ENCODE data around the gene ZFHX3.
"Not testable (repeated sequence)": the region's sequence is repeated elsewhere in the genome, so short reads cannot be mapped to it uniquely, and the experiment has no call there.

The ZFHX3 gene

DNA sequence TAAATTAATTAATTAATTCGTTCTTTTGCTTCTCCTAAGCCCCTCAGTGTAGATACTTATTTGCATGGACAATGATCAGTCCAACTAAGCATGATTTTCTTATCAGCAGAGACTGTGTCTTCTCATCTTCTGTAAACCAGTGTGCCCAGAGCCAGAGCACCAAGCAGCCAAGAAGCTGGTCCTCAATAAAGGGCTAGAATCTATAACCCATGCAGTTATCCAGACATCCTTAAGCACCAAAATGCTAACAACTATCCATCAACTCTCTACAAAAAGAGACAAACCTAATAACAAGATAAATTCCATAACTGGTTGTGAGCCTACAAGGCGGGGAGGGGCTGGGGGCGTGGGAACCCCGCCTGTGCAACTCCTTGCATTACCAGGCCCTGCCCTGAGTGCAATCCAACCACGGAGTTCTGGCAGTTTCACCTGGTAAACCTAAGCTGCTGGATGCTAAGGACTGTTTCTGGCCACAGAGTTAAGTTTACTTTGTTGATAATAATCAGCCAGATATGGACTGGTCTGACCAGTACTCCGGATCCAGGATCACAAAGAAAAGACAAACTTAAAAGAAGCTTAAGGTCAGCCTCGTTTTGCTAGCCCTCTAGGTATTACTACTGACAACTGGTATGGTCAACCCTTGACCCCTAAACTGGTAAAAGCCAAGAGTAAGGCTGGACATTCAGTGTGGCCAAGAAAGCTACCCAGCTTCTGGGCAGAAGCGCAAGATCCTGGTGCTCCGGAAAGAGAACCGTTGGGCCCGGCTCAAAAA lies 51.5 kb downstream of the ZFHX3 start:
- no peak for DNase-seq (ENCODE audit: low read depth in 2 of 2)

DNA sequence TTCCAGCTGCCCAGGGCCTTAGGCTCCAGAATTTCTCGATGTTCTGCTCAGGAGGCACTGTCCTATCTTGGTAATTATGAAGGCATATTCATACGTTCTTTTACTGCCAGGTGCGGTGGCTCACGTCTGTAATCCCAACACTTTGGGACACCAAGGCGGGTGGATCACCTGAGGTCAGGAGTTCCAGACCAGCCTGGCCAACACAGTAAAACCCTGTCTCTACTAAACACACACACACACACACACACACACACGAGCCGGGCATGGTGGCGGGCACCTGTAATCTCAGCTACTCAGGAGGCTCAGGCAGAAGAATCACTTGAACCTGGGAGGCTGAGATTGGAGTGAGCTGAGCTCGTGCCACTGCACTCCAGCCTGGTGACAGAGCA lies 52.1 kb downstream of the ZFHX3 start:
- DNase-seq (ENCODE audit: low read depth in 2 of 2): not testable (repeated sequence)

DNA sequence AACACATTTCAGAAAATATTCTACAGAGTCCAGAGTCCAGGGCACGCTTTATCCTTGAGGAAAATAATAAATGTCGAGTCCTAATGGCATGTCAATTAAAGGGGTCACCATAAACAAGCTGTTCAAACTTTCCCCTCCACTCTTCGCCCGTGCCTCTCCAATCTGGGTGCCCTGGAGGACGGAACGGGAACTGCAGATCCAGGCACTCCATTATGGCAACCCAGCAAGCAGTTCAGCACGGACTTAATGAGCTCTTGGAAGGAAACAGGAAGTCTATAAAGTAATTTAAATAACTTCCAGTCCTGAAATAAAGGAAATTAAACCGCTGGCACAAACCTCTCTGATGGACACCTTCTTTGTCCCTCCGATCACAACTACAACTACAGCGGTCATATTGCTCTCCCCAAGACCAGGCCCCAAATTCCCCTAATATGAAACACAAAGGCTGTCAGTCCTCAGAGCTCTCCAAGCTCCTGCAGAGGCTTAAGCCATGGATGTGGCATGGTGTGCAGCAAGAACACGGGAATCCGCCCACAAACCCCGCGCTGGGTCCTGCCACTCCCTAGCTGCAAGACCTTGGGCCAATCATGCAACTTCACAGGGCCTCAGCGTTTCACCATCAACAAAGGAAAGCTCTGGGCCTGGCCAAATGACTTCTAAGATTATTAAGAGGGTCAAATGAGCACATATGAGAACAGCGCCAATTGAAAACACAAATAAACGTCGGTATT lies 52.6 kb downstream of the ZFHX3 start:
- no peak for DNase-seq (ENCODE audit: low read depth in 2 of 2)

DNA sequence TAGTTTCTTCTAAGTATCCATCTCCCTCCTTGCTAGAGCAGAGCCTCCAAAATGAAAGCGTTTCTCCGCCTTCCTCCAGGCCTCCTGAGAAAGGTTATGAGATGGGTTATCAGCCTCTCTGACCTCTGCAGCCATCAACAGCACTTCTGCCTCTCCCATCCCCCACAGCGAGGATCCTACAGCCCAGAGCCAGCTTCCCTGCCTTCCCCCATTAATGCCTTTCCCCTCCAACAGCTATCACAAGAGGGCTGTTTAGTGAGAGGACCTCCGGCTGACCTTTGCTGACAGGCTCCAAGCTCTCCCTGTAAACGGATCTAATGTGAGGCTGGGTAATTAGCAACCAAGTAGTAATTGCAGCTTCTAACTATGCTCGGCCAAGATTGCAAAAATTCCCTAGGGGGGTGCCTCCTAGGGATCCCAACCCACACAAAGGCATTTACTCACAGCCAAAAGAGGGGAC lies 55.8 kb downstream of the ZFHX3 start:
- DNase-seq (ENCODE audit: low read depth in 2 of 2): no peak

DNA sequence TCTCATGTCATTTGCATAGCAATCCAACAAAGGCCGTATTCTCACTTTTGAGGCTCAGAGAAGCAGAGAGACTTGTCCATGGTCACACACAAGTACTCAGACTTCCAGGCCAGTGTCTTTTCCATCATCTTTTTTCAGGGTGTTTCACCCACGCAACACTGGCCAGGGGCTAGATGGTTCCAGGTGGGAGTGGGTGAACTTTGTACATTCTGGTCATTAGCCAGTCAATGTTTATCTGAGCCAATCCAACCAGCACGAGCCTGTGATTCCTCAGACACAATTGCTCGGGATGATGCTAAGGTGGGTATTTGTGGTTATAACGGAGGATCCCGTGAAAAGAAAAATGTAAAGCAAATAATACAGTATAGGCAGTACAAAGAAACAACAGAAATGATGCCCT lies 56.3 kb downstream of the ZFHX3 start:
- DNase-seq (ENCODE audit: low read depth in 2 of 2): no peak

DNA sequence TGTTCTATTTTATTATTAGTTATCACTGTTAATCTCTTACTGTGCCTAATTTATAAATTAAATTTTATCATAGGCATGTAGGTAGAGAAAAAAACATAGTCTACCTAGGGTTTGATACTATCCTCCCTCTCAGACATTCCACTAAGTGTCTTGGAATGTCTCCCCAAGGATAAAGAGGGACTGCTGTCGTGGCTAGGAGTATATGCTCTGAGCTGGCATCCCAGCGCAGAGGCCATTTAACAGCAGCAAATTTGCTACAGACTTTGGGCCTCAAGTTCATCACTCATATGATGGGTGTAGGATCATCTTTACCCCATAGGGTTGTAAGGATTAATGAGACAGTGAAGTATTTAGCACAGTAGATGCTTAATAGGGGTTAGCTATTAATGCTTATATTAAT lies 56.7 kb downstream of the ZFHX3 start:
- no peak for DNase-seq (ENCODE audit: low read depth in 2 of 2)

DNA sequence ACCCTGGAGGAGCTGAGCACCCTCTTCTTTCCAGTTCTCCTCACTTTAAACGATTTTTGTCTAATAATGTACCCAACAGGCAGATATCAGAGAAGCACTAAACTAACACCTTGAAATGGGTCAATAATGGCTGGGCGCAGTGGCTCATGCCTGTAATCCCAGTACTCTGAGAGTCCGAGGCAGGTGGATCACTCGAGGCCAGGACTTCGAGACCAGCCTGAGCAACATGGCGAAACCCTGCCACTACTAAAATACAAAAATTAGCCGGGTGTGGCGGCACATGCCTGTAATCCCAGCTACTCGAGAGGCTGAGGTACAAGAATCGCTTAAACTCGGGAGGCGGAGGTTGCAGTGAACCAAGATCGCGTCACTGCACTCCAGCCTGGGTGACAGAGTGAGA lies 57.4 kb downstream of the ZFHX3 start:
- no peak for DNase-seq (ENCODE audit: low read depth in 2 of 2)

DNA sequence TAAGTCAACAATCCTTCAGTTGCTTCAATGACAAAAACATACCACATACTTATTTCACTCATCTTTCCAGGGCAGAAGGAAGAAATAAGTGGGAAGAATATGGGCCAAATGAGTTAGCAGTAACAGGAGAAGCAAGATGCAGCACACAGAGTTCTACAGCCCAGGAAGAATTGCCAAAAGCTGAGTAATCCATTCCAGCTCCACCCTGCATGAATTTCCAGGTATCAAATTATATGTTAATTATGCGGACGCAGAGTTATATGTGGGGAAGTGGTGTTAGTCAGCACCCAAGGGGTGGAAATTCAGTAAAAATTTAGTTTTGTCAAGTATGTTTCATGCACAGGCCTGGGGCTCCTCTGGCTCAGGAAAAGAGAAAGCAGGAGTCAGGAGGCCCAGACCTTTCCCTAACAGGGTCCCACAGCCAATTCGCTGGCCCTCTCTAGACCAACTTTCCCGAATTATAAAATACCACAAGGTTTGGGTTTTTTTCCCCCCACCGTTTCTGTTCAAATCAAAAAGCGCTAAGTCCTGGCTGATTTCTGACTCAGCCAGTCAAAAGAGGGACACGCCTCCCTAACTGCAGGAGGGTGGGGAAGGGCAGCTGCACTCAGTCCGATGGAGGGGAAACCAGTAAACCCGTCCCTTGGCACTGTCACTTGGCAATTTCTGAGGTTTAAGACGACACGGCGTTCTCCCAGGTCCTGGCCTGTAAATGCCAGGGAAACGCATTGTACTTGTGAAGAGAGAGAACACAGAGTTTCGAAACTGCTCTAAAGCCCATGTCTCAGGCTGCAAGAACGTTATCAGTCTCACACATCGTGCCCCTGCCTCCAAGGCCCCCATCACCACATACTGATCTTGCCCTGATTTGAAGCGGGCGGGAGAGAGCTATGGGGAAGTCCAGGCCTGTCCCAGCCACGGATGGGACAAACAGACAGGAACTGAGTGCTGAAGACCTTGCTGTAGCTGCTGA lies 58.1 kb downstream of the ZFHX3 start:
- no peak for DNase-seq (ENCODE audit: low read depth in 2 of 2)

DNA sequence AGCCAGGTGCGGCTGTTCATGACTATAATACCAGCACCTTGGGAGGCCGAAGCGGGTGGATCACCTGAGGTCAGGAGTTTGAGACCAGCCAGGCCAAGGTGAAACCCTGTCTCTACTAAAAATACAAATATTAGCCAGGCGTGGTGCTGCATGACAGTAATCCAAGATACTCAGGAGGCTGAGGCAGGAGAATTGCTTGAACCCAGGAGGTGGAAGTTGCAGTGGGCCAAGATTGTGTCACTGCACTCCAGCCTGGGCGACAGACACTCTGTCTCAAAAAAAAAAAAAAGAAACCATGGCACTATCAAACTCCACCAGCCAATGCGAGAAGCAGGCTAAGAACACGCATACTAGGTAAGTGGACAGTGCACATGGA lies 58.7 kb downstream of the ZFHX3 start:
- not testable (repeated sequence) for DNase-seq (ENCODE audit: low read depth in 2 of 2)

DNA sequence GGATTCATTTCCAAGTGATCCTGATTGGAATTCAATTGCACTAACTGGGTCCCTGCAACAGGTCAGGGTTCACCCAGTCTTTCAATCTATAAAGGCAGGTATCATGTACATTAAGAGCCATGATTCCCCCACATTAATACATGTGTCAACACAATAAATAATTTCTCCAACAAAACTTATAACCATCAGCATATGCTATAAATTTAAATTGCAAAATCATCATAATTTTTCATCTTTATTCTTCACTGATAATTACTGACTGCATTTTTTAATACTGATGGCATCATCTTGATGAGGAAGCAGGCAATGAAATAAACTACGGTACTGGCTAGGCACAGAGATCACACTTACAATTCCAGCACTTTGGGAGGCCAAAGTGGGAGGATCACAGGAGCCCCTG lies 59.4 kb downstream of the ZFHX3 start:
- DNase-seq (ENCODE audit: low read depth in 2 of 2): no peak

DNA sequence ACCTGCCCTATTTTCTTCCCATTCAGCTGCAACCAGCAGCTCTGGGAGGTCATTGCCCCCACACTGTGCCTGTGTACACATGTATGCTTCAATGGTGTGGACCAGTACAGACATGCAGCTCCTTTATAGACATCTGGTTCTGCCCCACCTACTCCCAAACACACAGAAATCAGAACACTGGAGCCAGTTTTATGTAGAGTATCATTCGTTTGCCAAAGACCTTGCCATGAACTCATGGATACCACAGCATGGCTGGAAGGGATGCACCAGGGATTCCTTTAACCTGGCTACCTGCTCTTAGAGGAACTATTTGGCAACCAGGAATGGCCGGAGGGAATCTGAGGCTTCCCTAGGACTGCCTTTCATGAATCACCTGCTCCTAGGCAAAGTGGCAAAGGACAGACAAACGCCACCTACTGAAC lies 60.4 kb downstream of the ZFHX3 start:
- DNase-seq (ENCODE audit: low read depth in 2 of 2): no peak

DNA sequence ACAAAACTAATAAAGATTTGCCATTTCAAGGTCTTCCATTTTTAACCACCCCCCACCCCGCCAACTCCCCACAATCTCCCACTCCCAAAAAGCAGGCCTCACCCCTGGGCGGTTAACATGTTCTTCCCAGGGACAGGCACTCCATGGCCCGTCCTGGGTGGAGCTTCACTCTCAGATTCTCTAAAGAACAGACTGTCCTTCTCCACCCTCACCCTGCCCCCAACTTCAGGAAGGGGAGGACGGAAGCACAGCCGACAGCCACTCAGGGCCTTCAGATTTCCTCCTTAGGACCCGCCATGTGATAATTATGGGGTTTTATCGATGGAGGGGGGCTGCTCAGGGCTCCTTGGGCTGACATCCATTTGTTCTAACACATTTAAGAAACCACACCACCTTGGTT lies 61.9 kb downstream of the ZFHX3 start:
- DNase-seq (ENCODE audit: low read depth in 2 of 2): no peak

DNA sequence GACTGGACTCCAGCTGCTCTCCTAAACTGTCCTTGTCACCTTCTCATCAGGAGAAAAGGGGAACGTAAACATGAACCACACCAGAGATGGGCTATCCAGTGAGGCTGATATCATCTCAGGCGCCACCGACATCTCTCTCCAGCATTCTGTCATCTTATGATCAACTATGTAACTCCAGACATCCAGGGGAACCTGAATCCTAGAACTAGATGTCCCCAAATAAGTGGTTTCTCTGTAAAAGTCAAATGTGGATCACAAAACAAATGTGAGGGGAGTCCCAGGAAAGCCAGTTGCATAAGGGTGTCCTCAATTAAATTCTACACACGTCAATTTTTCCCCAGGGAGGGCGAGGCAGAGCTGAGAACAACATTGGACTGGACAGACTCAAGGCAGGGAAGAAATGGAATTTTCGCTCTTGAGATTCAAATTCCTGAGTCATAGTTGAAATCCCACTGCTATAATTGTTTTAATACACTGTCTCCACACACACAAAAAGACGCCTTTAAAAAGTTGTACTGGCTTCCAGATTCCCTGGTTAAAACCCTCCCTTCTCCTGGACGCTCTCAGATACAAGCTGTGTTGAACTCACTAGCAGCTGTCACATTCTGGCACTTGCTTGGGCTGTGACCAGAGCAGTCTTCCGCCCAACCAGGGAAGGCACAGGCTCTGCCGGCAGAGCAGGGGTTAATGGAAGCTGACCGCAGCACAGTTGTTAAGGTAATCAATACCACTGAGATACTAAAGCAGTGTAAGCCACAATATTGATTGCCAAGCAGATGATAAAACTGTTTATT lies 62.6 kb downstream of the ZFHX3 start:
- DNase-seq (ENCODE audit: low read depth in 2 of 2): no peak

DNA sequence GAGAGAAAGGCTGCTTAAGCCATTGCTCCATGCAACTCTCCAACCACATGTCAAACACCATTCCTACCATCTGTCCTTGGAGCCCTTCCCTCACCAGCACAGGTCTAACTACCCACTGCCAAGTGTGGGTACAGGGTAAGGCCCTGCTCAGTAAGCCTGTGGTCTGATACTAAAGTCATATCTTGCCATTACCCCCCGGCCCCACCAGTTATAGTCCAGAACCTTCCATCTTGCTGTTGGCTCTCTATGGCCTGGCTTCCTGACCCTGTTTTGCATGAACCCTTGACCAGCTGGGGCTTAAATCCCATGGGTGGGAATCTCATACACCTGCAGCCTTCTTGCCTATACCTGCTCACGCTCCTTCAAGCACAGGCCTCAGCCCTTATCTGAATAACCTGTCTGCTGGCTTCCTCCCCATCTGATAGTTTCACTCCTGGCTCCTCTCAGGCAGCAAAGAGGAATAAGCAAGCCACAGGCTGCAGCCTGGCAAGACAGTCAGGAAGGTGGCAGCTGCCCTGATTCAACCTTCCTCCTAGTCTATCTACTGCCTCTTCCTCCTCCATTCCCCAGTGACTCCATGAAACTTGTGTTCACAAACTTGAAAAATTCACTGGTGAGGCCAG lies 64.1 kb downstream of the ZFHX3 start:
- DNase-seq (ENCODE audit: low read depth in 2 of 2): no peak

DNA sequence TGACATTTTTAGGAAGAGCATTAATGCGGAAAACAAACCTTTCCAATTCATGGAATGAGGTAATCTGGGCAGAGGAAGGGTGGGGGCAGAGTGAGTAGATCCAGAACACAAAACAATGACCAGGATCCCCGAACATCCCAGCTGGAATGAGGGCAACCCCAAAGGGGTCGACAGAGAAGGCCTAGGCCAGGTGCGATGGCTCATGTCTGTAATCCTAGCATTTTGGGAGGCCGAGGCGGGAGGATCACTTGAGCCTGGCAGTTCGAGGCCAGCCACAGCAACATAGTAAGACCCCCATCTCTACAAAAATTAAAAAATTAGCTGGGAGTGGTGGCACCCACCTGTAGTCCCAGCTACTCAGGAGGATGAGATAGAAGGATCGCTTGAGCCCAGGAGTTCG lies 64.7 kb downstream of the ZFHX3 start:
- no peak for DNase-seq (ENCODE audit: low read depth in 2 of 2)

DNA sequence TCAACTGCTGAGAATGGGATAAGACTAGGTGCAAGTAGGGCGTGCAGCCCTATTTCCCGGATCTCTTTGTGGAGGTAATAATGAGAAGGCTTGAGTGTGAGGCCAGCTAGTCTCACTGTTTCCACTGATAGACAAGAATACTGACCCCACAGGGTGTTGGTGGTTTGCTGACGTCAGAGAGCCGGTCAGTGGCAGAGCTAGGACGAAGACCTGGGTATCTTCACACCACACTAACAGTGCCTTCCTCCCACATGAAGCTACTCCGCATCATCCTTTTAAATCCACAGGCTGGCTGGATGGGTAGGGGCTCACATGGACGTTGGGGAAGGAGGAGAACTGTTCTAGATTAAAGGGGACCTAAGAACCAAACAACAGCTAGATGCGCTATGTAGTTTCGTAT lies 68.0 kb downstream of the ZFHX3 start:
- DNase-seq (ENCODE audit: low read depth in 2 of 2): no peak

DNA sequence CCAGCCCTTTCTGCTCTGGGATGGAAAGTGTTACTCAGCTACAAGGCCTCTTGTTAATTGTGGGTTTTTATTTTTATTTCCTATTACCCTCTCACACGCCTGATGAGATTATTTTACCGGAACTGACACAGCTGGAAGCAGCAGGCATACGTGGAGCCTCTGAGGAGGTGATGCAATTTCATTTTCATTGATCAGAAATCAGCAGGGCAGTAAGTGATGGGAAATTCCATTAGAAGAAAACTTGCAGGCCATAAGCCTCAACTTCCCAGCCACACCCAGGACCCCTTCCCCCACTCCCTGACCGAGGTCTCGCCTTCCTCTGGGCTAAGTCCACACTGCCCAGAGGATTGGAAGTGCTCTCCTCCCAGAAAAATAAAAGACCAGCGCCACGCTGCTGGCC lies 69.7 kb downstream of the ZFHX3 start:
- DNase-seq (ENCODE audit: low read depth in 2 of 2): no peak

DNA sequence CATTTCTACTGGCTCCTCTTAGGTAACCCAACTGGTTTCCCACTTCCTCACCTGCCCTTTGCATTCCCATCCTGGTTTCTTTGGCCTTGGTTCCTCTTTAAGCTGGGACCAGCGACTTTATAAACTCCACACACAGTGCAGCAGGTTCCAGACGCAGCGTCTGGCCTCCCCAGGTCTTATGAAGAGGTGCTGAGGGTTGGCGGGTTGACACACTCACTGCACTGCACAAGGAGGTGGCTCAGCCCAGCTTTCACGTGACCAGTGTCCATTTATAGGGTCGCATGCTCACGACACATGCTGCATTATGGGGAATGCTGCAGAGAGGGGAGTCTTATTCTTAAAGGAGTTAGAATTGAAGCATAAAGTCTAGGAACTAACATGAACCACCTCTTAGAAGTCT lies 70.8 kb downstream of the ZFHX3 start:
- no peak for DNase-seq (ENCODE audit: low read depth in 2 of 2)

DNA sequence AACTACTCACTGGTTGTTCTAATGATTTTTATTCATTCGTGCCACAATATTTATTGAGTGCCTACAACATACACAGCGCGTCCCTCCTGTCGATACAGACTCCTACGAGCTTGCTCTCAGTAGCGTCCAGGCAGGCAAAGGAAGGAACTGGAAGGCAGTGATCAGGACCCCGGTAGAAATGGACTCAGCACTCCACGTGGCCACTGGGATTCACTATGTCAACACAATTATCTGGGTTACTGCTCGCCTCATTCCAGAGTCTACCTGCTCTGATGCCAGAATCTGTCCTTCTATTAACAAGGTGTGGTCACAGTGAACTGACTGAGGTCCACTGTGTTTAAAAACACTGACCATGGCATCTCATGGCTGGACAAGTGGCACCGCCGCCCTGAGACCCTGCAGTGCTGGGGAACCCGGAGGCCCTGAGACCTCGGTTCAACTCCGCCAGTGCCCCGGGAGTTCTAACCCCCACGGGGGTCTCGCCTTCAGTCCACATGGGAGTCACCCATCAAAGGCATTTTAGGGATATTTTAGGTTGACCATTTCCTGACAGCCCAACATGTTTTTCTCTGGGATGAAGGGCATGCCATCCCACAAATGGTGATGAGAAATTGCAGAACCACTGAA lies 71.4 kb downstream of the ZFHX3 start:
- no peak for DNase-seq (ENCODE audit: low read depth in 2 of 2)

DNA sequence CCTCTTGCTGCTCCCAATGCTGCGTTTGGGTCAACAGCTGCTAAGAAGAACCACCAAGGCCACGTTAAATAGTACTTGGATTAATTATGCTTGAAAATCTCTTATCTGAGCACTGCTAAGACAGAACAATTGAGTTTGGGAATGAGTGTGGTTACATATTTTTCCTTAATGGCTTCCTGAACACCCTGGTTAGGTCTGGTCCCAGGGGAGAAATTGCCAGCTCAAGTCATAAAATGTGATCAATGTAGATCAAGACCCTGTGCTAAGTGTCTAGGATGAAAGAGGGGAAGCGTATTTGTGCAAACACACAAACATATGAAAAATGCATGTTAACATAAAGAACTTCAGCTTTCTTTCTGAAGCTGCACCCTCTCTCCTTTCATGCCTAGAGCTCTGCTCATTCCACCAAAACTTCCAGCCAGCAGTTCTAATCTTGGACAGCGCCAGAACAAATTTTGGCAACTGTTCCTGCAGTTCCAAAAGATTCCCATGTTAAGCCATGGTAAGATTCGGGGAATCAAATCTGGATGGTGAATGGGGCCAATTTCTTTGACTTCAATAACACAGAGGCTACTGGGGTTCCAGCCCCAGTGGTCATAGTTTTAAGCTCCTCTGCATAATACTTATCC lies 72.0 kb downstream of the ZFHX3 start:
- no peak for DNase-seq (ENCODE audit: low read depth in 2 of 2)

Measured in activated CD4-positive, alpha-beta T cell treated with anti-CD3 and anti-CD28 coated beads for 24 hours (primary cell).